H1 (cell line): ENCODE results near the gene HES1. TPM values are rescaled to one million over a fixed set of nuclear protein-coding genes. Genes with fewer than 3 reads are reported as not detected.
A peak's percentile ranks its signal among the peaks of the same experiment; 100 is the strongest.

Experiments used
- CTCF ChIA-PET: fragments of 300-600 bp; sonication (Branson Sonifier 250); formaldehyde crosslinking; loops from one replicate; lab custom pipeline; 2021; ENCODE audit not compliant: partially characterized antibody; lab: Charles Lee
- POLR2A ChIA-PET: fragments of 300-600 bp; sonication (Branson Sonifier 250); formaldehyde crosslinking; loops from one replicate; lab custom pipeline; 2021; ENCODE audit warnings: inconsistent platforms; ENCODE audit not compliant: partially characterized antibody; lab: Charles Lee
- DNase-seq, 2 experiments: peaks; one replicate each; pipeline versions ENCODE4 v3.0.0 to v3.0.0-alpha.2; 2010 to 2022; ENCODE audit warnings: low spot score in 2 of 2, low read depth in 1 of 2, mixed read lengths in 1 of 2
- FAIRE-seq: peaks from 2 replicates; lab custom pipeline; 2011; peaks lifted over from hg19 to GRCh38; lab: Jason Lieb, UNC
- H2AFZ ChIP-seq: 2 replicates; pipeline ENCODE4 v1.8.1; 2012; ENCODE audit warnings: low read length, inconsistent platforms
- H2AK5ac ChIP-seq: 2 replicates; pipeline ENCODE4 v1.6.1; 2013; ENCODE audit warnings: low read depth, low read length
- H2BK120ac ChIP-seq: replicated peaks from 2 replicates; pipeline ENCODE3; 2013; ENCODE audit warnings: low read depth, low read length, inconsistent platforms
- H2BK12ac ChIP-seq: 2 replicates; pipeline ENCODE4 v1.6.1; 2013; ENCODE audit warnings: low read depth, low read length
- H2BK15ac ChIP-seq: 2 replicates; pipeline ENCODE4 v1.6.1; 2013; ENCODE audit warnings: low read length
- H2BK20ac ChIP-seq: 2 replicates; pipeline ENCODE4 v1.6.1; 2013; ENCODE audit warnings: low read length
- H2BK5ac ChIP-seq: 2 replicates; pipeline ENCODE4 v1.6.1; 2013; ENCODE audit warnings: low read depth, low read length
- H3K14ac ChIP-seq: 2 replicates; pipeline ENCODE4 v1.6.1; 2013; ENCODE audit warnings: inconsistent platforms; ENCODE audit not compliant: insufficient read length
- H3K18ac ChIP-seq: 2 replicates; pipeline ENCODE4 v1.6.1; 2013; ENCODE audit warnings: low read length; ENCODE audit errors: extremely low read depth
- H3K23ac ChIP-seq: 2 replicates; pipeline ENCODE4 v1.6.1; 2013; ENCODE audit warnings: inconsistent platforms; ENCODE audit not compliant: insufficient read length
- H3K23me2 ChIP-seq: 2 replicates; pipeline ENCODE4 v1.6.1; 2013; ENCODE audit warnings: low read depth, low read length
- H3K27ac ChIP-seq: 2 replicates; pipeline ENCODE4 v1.6.1; 2011; ENCODE audit warnings: low read depth, low read length, inconsistent platforms
- H3K27me3 ChIP-seq, 4 experiments: replicated peaks in 1 of 4; 1 replicate in 1 of 4; 2 replicates in 3 of 4; pipeline versions ENCODE4 v1.6.1 to v1.8.1; 2011 to 2013; ENCODE audit warnings: low read length in 3 of 4, mild to moderate bottlenecking in 3 of 4, inconsistent platforms in 2 of 4, mixed read lengths in 2 of 4, moderate library complexity in 1 of 4; ENCODE audit not compliant: control insufficient read depth in 3 of 4, insufficient read depth in 3 of 4; ENCODE audit errors: extremely low read depth in 1 of 4
- H3K36me3 ChIP-seq, 4 experiments: 2 replicates each; pipeline versions ENCODE4 v1.6.1 to v1.8.1; 2011 to 2013; ENCODE audit warnings: mild to moderate bottlenecking in 4 of 4, low read length in 3 of 4, moderate library complexity in 2 of 4, control low read depth in 1 of 4, inconsistent platforms in 1 of 4; ENCODE audit not compliant: insufficient read depth in 4 of 4, control insufficient read depth in 2 of 4
- H3K4ac ChIP-seq: replicated peaks from 2 replicates; pipeline ENCODE3; 2013; ENCODE audit warnings: low read length, low read depth, mixed read lengths, inconsistent platforms; ENCODE audit not compliant: insufficient read length
- H3K4me1 ChIP-seq, 4 experiments: replicated peaks in 1 of 4; 1 replicate in 1 of 4; 2 replicates in 3 of 4; pipeline versions ENCODE4 v1.6.1 to v1.8.1; 2011 to 2013; ENCODE audit warnings: low read length in 3 of 4, inconsistent platforms in 2 of 4, mixed read lengths in 1 of 4; ENCODE audit not compliant: insufficient read depth in 4 of 4, control insufficient read depth in 3 of 4
- H3K4me2 ChIP-seq, 2 experiments: 2 replicates each; pipeline versions ENCODE4 v1.6.1 to v1.8.1; 2011 to 2013; ENCODE audit warnings: low read depth in 2 of 2, low read length in 2 of 2, control low read depth in 1 of 2, inconsistent platforms in 1 of 2, mild to moderate bottlenecking in 1 of 2; ENCODE audit not compliant: insufficient read depth in 1 of 2
- H3K4me3 ChIP-seq, 4 experiments: fragments of 200-600, 300-600 bp in 1 of 4; sonication (generic), shearing (Covaris generic), sonication (Bioruptor Twin) in 1 of 4; 2 replicates each; pipeline versions ENCODE4 v1.5.1 to v1.8.1; 2011 to 2016; ENCODE audit warnings: low read length in 4 of 4, low read depth in 3 of 4, control low read depth in 2 of 4, inconsistent platforms in 2 of 4, mild to moderate bottlenecking in 2 of 4, mixed read lengths in 1 of 4, moderate library complexity in 1 of 4; ENCODE audit not compliant: insufficient read depth in 2 of 4; ENCODE audit errors: extremely low read depth in 1 of 4
- H3K56ac ChIP-seq: replicated peaks from 2 replicates; pipeline ENCODE3; 2013; ENCODE audit warnings: low read depth, mild to moderate bottlenecking, mixed read lengths, low read length, inconsistent platforms; ENCODE audit not compliant: insufficient read length
- H3K79me1 ChIP-seq: 2 replicates; pipeline ENCODE4 v1.6.1; 2013; ENCODE audit warnings: low read depth, low read length, control low read depth
- H3K79me2 ChIP-seq, 2 experiments: 2 replicates each; pipeline versions ENCODE4 v1.6.1 to v1.8.1; 2012 to 2013; ENCODE audit warnings: low read length in 2 of 2, mild to moderate bottlenecking in 2 of 2, inconsistent platforms in 1 of 2; ENCODE audit not compliant: insufficient read depth in 2 of 2, control insufficient read depth in 1 of 2
- H3K9ac ChIP-seq, 4 experiments: replicated peaks in 1 of 4; 1 replicate in 1 of 4; 2 replicates in 3 of 4; pipeline versions ENCODE4 v1.6.1 to v1.8.1; 2011 to 2013; ENCODE audit warnings: low read depth in 3 of 4, low read length in 3 of 4, control low read depth in 2 of 4, mild to moderate bottlenecking in 2 of 4, moderate library complexity in 2 of 4, inconsistent platforms in 1 of 4; ENCODE audit errors: extremely low read depth in 1 of 4
- H3K9me3 ChIP-seq, 2 experiments: 2 replicates each; pipeline versions ENCODE4 v1.6.1 to v1.8.1; 2012 to 2013; ENCODE audit warnings: mild to moderate bottlenecking in 2 of 2, moderate library complexity in 2 of 2, control low read depth in 1 of 2, inconsistent platforms in 1 of 2, low read depth in 1 of 2, low read length in 1 of 2, mixed read lengths in 1 of 2; ENCODE audit not compliant: insufficient read depth in 2 of 2
- H4K20me1 ChIP-seq, 2 experiments: replicated peaks in 1 of 2; 2 replicates each; pipeline versions ENCODE3 to v1.8.1; 2011 to 2013; ENCODE audit warnings: inconsistent platforms in 2 of 2, low read length in 2 of 2, mild to moderate bottlenecking in 1 of 2; ENCODE audit not compliant: insufficient read depth in 2 of 2, control insufficient read depth in 1 of 2
- H4K5ac ChIP-seq: 2 replicates; pipeline ENCODE4 v1.6.1; 2013; ENCODE audit warnings: low read length, low read depth, mixed read lengths, inconsistent platforms; ENCODE audit not compliant: insufficient read length
- H4K8ac ChIP-seq: 2 replicates; pipeline ENCODE4 v1.8.0; 2013; ENCODE audit warnings: mild to moderate bottlenecking, moderate library complexity, low read length, inconsistent platforms; ENCODE audit not compliant: insufficient read depth; ENCODE audit errors: extremely low read depth
- H4K91ac ChIP-seq: replicated peaks from 2 replicates; pipeline ENCODE3; 2013; ENCODE audit warnings: low read length, mixed read lengths, inconsistent platforms; ENCODE audit not compliant: insufficient read length
- ASH2L ChIP-seq: fragments of 200-600, 300-600 bp; sonication (generic); IDR thresholded peaks from one replicate; pipeline ENCODE4 v1.7.1; 2017; ENCODE audit warnings: low read length
- CHD1 ChIP-seq: IDR thresholded peaks from 2 replicates; pipeline ENCODE4 v1.6.1; 2012; ENCODE audit warnings: low read depth, low read length, improper control_type of control experiment
- CREB1 ChIP-seq: IDR thresholded peaks from 2 replicates; pipeline ENCODE4 v1.6.1; 2012; ENCODE audit warnings: inconsistent platforms
- EP300 ChIP-seq, 2 experiments: IDR thresholded peaks; 1 replicate in 1 of 2; 2 replicates in 1 of 2; pipeline ENCODE4 v1.6.1; 2011 to 2012; ENCODE audit warnings: low read depth in 2 of 2, low read length in 2 of 2, mild to moderate bottlenecking in 2 of 2, borderline replicate concordance in 1 of 2, inconsistent platforms in 1 of 2, moderate library complexity in 1 of 2
- EZH2 ChIP-seq: fragments of 200-600 bp; sonication (generic); IDR thresholded peaks from 2 replicates; pipeline ENCODE4 v1.7.1; 2012; ENCODE audit warnings: low read depth, mild to moderate bottlenecking, moderate library complexity, low read length, inconsistent platforms; ENCODE audit not compliant: severe bottlenecking
- KDM4A ChIP-seq: IDR thresholded peaks from one replicate; pipeline ENCODE4 v1.7.1; 2012; ENCODE audit warnings: low read depth, mild to moderate bottlenecking, moderate library complexity, low read length, inconsistent platforms; ENCODE audit not compliant: severe bottlenecking
- NANOG ChIP-seq: IDR thresholded peaks from 2 replicates; pipeline ENCODE4 v1.6.1; 2011; ENCODE audit warnings: low read length, low read depth, mild to moderate bottlenecking, inconsistent platforms; ENCODE audit not compliant: insufficient read depth, poor library complexity, severe bottlenecking
- NRF1 ChIP-seq: IDR thresholded peaks from 2 replicates; pipeline ENCODE4 v1.6.1; 2011; ENCODE audit warnings: mild to moderate bottlenecking, low read depth, low read length, improper control_type of control experiment
- PHF8 ChIP-seq: fragments of 200-600 bp; sonication (generic); conservative IDR thresholded peaks from 2 replicates; pipeline ENCODE4 v1.7.1; 2012; ENCODE audit warnings: low read depth, mild to moderate bottlenecking, inconsistent platforms, low read length, moderate library complexity
- RFX5 ChIP-seq: IDR thresholded peaks from 2 replicates; pipeline ENCODE4 v1.6.1; 2011; ENCODE audit warnings: low read depth, low read length, improper control_type of control experiment, borderline replicate concordance
- SIN3A ChIP-seq, 2 experiments: IDR thresholded peaks in 1 of 2; conservative IDR thresholded peaks in 1 of 2; 2 replicates each; pipeline ENCODE4 v1.6.1; 2011 to 2012; ENCODE audit warnings: low read length in 2 of 2, improper control_type of control experiment in 1 of 2, low read depth in 1 of 2, mild to moderate bottlenecking in 1 of 2
- SP1 ChIP-seq: IDR thresholded peaks from 2 replicates; pipeline ENCODE4 v1.6.1; 2011; ENCODE audit warnings: low read depth, low read length
- TAF1 ChIP-seq: IDR thresholded peaks from 2 replicates; pipeline ENCODE4 v1.6.1; 2011; ENCODE audit warnings: mild to moderate bottlenecking, low read depth, low read length
- TEAD4 ChIP-seq: IDR thresholded peaks from 2 replicates; pipeline ENCODE4 v1.6.1; 2012; ENCODE audit warnings: low read depth, low read length, inconsistent platforms, mixed read lengths
- WGBS, 2 experiments: shearing (Covaris generic) in 1 of 2; methylation state at CpG; one replicate each; pipeline versions ENCODE4 v1.1.6 to v1.1.7; 2013 to 2015; ENCODE audit warnings: low lambda C conversion rate in 2 of 2, mixed read lengths in 2 of 2, inconsistent platforms in 1 of 2, low coverage in 1 of 2, missing lambda C conversion rate in 1 of 2; ENCODE audit not compliant: insufficient replicate concordance in 2 of 2, insufficient coverage in 1 of 2, insufficient read length in 1 of 2; ENCODE audit errors: extremely low coverage in 1 of 2, missing lambda C conversion rate in 1 of 2; 5-methylcytosine and 5-hydroxymethylcytosine counted together
- polyA plus RNA-seq, 7 experiments: library from polyadenylated mRNA; depleted of rRNA in 3 of 7; stranded (reverse) in 5 of 7; unstranded in 2 of 7; fragments of >200 nt in 5 of 7; fragments of 200-250 nt in 2 of 7; gene quantifications; 1 replicate in 5 of 7; 2 replicates in 1 of 7; 4 replicates in 1 of 7; pipeline versions ENCODE4 v1.2.1 to v1.2.3, GENCODE V29; 2011 to 2013; ENCODE audit warnings: missing spikeins in 2 of 7, mixed read lengths in 2 of 7
- total RNA-seq: library from RNA; stranded (reverse); fragmentation: NEBNext Ultra II Directional; extraction: Animal tissue kit (Norgen Biotek cat#: 25700); gene quantifications from 2 replicates; pipeline ENCODE4 v1.2.1, GENCODE V29; 2021

Gene HES1
- total and polyA plus RNA-seq, 2 of the 8 experiments (the other 6 are each of a cell fraction or from before 2014, with no cell fraction given) = 7.9 to 12.9 TPM

GRCh38 chr3:194135516-194135805, 487 bp upstream of the HES1 start:
- ChIA-PET POLR2A (interaction anchor here (0.7 to 2.7 kb wide), 12 partner anchors 7 to 323 kb away, joined by 3 to 10 read pairs (median 3); no protein-coding TSS in a partner anchor), CTCF (interaction anchor here (0.6 to 2.5 kb wide), 3 partner anchors 51 to 347 kb away, joined by 3 to 10 read pairs (median 3); no protein-coding TSS in a partner anchor)
- H3K36me3 ChIP-seq = peaks cover 0 to 7% (median 2%) of the 10 kb centered on the region in 4 experiments; a peak in 2 of 8 replicates
- H4K8ac ChIP-seq = no peak overlapping the region
- H3K79me2 ChIP-seq = peaks cover 0 to 15% of the 10 kb centered on the region in 2 experiments; a peak in 2 of 4 replicates
- H2BK5ac ChIP-seq = 0 out of 2 replicates have a peak overlapping the region, but pooled peaks have one; percentile 71
- no peak overlapping the region for H3K4ac ChIP-seq
- H2BK120ac ChIP-seq = no peak overlapping the region
- 0% methylated on average over 2 of the region's 4 CpGs; no CpG with 5 or more reads in 1 of the 2 experiments for WGBS, 2 experiments
- no peak overlapping the region; a peak in 1 of 7 replicates for H3K9ac ChIP-seq
- DNase-seq = no peak
- H3K4me2 ChIP-seq = peak overlapping the region; percentile 86 to 96
- no peak overlapping the region for H2AK5ac ChIP-seq
- H3K79me1 ChIP-seq = no peaks in the 10 kb centered on the region
- peak overlapping the region; percentile 68 for H4K91ac ChIP-seq
- peaks cover 0 to 24% (median 11%) of the 10 kb centered on the region in 4 experiments; a peak in 3 of 7 replicates for H3K27me3 ChIP-seq
- no peak for FAIRE-seq
- H3K4me3 ChIP-seq = peak overlapping the region; percentile 43 to 73 (median 59); a peak in 7 of 8 replicates
- no peak overlapping the region for H2BK15ac ChIP-seq
- peak overlapping the region; percentile 14 for H4K5ac ChIP-seq
- H3K23me2 ChIP-seq = peaks cover 15% of the 10 kb centered on the region; the same call in 1 of the 2 replicates
- H3K14ac ChIP-seq = no peak overlapping the region
- H2BK12ac ChIP-seq = peak overlapping the region; percentile 43; the same call in 1 of the 2 replicates
- H3K23ac ChIP-seq = no peak overlapping the region
- no peak overlapping the region for H3K56ac ChIP-seq
- peaks cover 30 to 48% (median 32%) of the 10 kb centered on the region in 4 experiments for H3K4me1 ChIP-seq
- peaks cover 0 to 7% of the 10 kb centered on the region in 2 experiments for H4K20me1 ChIP-seq
- H3K9me3 ChIP-seq = no peaks in the 10 kb centered on the region
- H2AFZ ChIP-seq = no peak overlapping the region
- no peak overlapping the region for H3K27ac ChIP-seq
- H2BK20ac ChIP-seq = no peak overlapping the region
- no peak overlapping the region for H3K18ac ChIP-seq
- TF ChIP-seq NRF1 = no peak
- no peak for TF ChIP-seq ASH2L
- TF ChIP-seq NANOG = no peak
- no peak for TF ChIP-seq PHF8
- TF ChIP-seq TAF1 = no peak
- no peak for TF ChIP-seq RFX5
- TF ChIP-seq KDM4A = no peak
- TF ChIP-seq CREB1 = no peak
- TF ChIP-seq SP1 = no peak
- TF ChIP-seq CHD1 = no peak
- TF ChIP-seq EP300 (IDR thresholded peaks at IDR 0.05; ENCODE audit: borderline replicate concordance in 1 of 2, low read depth in 2 of 2, low read length in 2 of 2) = no peak
- TF ChIP-seq TEAD4 = no peak
- no peak for TF ChIP-seq EZH2
- TF ChIP-seq SIN3A (conservative IDR thresholded peaks at IDR 0.05 in 1 of 2, IDR thresholded peaks at IDR 0.05 in 1 of 2; ENCODE audit: low read depth in 1 of 2, low read length in 2 of 2) = no peak
